Measurements from ENCODE around the gene STK11IP.

STK11IP gene

GRCh38 chr2:219597552-219598307 lies at the start of gene STK11IP:
STK11IP (plus strand) TSS chr2:219597857; CDS start chr2:219598120, 263 bp downstream.
- TF ChIP-seq CTCF (IDR thresholded peaks at IDR 0.05; ENCODE audit: extremely low read depth, missing control alignments) = no peak
- peak; percentile 95 for DNase-seq (ENCODE audit: low spot score)

GRCh38 chr2:219548990-219549389 lies 48.7 kb upstream of the STK11IP start:
- TF ChIP-seq CTCF (IDR thresholded peaks at IDR 0.05; ENCODE audit: extremely low read depth, missing control alignments) = no peak
- no peak for DNase-seq (ENCODE audit: low spot score)

GRCh38 chr2:219549619-219550018 lies 48.0 kb upstream of the STK11IP start:
- TF ChIP-seq CTCF (IDR thresholded peaks at IDR 0.05; ENCODE audit: extremely low read depth, missing control alignments) = no peak
- DNase-seq (ENCODE audit: low spot score) = no peak

- DNase-seq (ENCODE audit: low spot score) = no peak
- no peak for TF ChIP-seq CTCF (IDR thresholded peaks at IDR 0.05; ENCODE audit: extremely low read depth, missing control alignments)
Observed at GRCh38 chr2:219551441-219552381, 45.9 kb upstream of the STK11IP start.

- TF ChIP-seq CTCF (IDR thresholded peaks at IDR 0.05; ENCODE audit: extremely low read depth, missing control alignments) = no peak
- peak; percentile 98 for DNase-seq (ENCODE audit: low spot score)
Observed at GRCh38 chr2:219552382-219553167, 45.1 kb upstream of the STK11IP start.

GRCh38 chr2:219553168-219553417 lies 44.6 kb upstream of the STK11IP start:
- TF ChIP-seq CTCF (IDR thresholded peaks at IDR 0.05; ENCODE audit: extremely low read depth, missing control alignments) = no peak
- no peak for DNase-seq (ENCODE audit: low spot score)

All from GM20000 (cell line).